ENCODE results near the gene BOLL.

DNA sequence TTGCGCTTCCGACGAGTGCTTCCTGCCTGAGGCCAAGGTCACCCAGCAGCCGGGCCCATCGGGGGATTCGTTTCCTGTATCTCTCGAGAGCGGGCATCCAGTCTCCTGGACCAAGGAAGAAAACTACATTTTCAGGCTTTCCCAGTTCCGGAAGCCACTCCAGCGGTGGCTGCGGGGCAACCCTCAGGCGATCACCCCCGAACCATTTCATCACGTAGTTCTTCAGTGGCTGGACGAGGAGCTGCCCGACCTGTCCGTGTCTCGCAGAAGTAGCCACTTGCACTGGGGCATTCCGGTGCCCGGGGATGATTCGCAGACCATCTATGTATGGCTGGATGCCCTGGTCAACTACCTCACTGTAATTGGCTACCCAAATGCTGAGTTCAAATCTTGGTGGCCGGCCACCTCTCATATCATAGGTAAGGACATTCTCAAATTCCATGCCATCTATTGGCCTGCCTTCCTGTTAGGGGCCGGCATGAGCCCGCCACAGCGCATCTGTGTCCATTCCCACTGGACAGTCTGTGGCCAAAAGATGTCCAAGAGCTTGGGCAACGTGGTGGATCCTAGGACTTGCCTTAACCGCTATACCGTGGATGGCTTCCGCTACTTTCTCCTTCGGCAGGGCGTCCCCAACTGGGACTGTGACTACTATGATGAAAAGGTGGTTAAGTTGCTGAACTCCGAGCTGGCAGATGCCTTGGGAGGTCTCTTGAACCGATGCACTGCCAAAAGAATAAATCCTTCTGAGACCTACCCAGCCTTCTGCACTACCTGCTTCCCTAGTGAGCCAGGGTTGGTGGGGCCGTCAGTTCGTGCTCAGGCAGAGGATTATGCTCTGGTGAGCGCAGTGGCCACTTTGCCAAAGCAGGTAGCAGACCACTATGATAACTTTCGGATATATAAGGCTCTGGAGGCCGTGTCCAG lies 78.9 kb downstream of the BOLL start:
- TF ChIP-seq, protein P1, sequence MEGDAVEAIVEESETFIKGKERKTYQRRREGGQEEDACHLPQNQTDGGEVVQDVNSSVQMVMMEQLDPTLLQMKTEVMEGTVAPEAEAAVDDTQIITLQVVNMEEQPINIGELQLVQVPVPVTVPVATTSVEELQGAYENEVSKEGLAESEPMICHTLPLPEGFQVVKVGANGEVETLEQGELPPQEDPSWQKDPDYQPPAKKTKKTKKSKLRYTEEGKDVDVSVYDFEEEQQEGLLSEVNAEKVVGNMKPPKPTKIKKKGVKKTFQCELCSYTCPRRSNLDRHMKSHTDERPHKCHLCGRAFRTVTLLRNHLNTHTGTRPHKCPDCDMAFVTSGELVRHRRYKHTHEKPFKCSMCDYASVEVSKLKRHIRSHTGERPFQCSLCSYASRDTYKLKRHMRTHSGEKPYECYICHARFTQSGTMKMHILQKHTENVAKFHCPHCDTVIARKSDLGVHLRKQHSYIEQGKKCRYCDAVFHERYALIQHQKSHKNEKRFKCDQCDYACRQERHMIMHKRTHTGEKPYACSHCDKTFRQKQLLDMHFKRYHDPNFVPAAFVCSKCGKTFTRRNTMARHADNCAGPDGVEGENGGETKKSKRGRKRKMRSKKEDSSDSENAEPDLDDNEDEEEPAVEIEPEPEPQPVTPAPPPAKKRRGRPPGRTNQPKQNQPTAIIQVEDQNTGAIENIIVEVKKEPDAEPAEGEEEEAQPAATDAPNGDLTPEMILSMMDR (IDR thresholded peaks at IDR 0.05; ENCODE audit: low read depth, low read length, poor library complexity, severe bottlenecking): no peak
- no peak for TF ChIP-seq EZH2phosphoT487 (IDR thresholded peaks at IDR 0.05; ENCODE audit: borderline replicate concordance, low read length)

Measured in DOHH2 (cell line).